Panc1 (cell line): ENCODE data around the gene METRN. TPM values are rescaled to one million over a fixed set of nuclear protein-coding genes. Genes with fewer than 3 reads are reported as not detected.

Experiments used
- ATAC-seq: fragments of 200-7000 bp; cut with Tn5 transposase; 2 replicates; pipeline ENCODE4 v1.9.1; 2020; ENCODE audit warnings: mild to moderate bottlenecking, moderate library complexity
- BruUV-seq: library from RNA; stranded (reverse); fragments of 400-500 nt; replicated peaks from 2 replicates; lab custom pipeline; 2021; lab: Mats Ljungman, UMichigan
- CTCF ChIA-PET: fragments of 300-600 bp; sonication (Branson Sonifier 250); formaldehyde crosslinking; loops from one replicate; lab custom pipeline; 2022; ENCODE audit warnings: antibody characterized with exemption; lab: Charles Lee
- POLR2A ChIA-PET: fragments of 300-600 bp; sonication (Branson Sonifier 250); formaldehyde crosslinking; loops from one replicate; lab custom pipeline; 2022; ENCODE audit warnings: antibody characterized with exemption; lab: Charles Lee
- DNase-seq: peaks from one replicate; pipeline ENCODE4 v3.0.0-alpha.2; 2010; ENCODE audit warnings: low read depth, low spot score
- H3K27ac ChIP-seq: 2 replicates; pipeline ENCODE4 v1.5.1; 2011; ENCODE audit warnings: mild to moderate bottlenecking, low read length, inconsistent platforms
- H3K27me3 ChIP-seq: fragments of 200-500 bp; sonication (Bioruptor generic); 2 replicates; pipeline ENCODE4 v1.6.0; 2014; ENCODE audit warnings: low read length, inconsistent platforms; ENCODE audit not compliant: control insufficient read depth, insufficient read depth
- H3K36me3 ChIP-seq: fragments of 200-500 bp; sonication (Bioruptor generic); 2 replicates; pipeline ENCODE4 v1.5.1; 2014; ENCODE audit warnings: inconsistent platforms, mild to moderate bottlenecking, low read length, moderate library complexity; ENCODE audit not compliant: control insufficient read depth, insufficient read depth
- H3K4me1 ChIP-seq: 2 replicates; pipeline ENCODE4 v1.5.1; 2011; ENCODE audit warnings: inconsistent platforms, mild to moderate bottlenecking, low read length, moderate library complexity; ENCODE audit not compliant: control insufficient read depth, insufficient read depth
- H3K4me3 ChIP-seq, 2 experiments: 2 replicates each; pipeline ENCODE4 v1.5.1; 2011 to 2012; ENCODE audit warnings: low read depth in 2 of 2, low read length in 2 of 2, mild to moderate bottlenecking in 2 of 2, inconsistent platforms in 1 of 2, moderate library complexity in 1 of 2
- H3K9me3 ChIP-seq: fragments of 200-500 bp; sonication (Bioruptor generic); 2 replicates; pipeline ENCODE4 v1.5.1; 2014; ENCODE audit warnings: low read depth, mild to moderate bottlenecking, inconsistent platforms, low read length, moderate library complexity; ENCODE audit not compliant: control insufficient read depth, insufficient read depth
- CTCF ChIP-seq: fragments of 450-650 bp; IDR thresholded peaks from 2 replicates; pipeline ENCODE4 v1.5.1; 2017; ENCODE audit warnings: mild to moderate bottlenecking
- POLR2AphosphoS5 ChIP-seq: IDR thresholded peaks from 2 replicates; pipeline ENCODE4 v1.6.1; 2012; ENCODE audit warnings: mild to moderate bottlenecking, low read depth, low read length, moderate library complexity
- REST ChIP-seq, 2 experiments: IDR thresholded peaks; 2 replicates each; pipeline ENCODE4 v1.6.1; 2011 to 2012; ENCODE audit warnings: low read depth in 2 of 2, control low read depth in 1 of 2, low read length in 1 of 2, mild to moderate bottlenecking in 1 of 2, moderate library complexity in 1 of 2; ENCODE audit not compliant: insufficient read depth in 1 of 2
- SIN3A ChIP-seq: IDR thresholded peaks from 2 replicates; pipeline ENCODE4 v1.6.1; 2012; ENCODE audit warnings: low read depth, mild to moderate bottlenecking, low read length, moderate library complexity, borderline replicate concordance; ENCODE audit not compliant: insufficient read depth
- TCF7L2 ChIP-seq: IDR thresholded peaks from 2 replicates; pipeline ENCODE4 v1.6.1; 2011; ENCODE audit warnings: mild to moderate bottlenecking, low read depth, low read length, inconsistent platforms
- in situ Hi-C: cut with HindIII; loops from 2 replicates; pipeline ENCODE4 v1.10.0; 2016; ENCODE audit warnings: low sequenced_read_pairs, low pct_unique_long_range_greater_than_20kb
- intact Hi-C: fragments of 100-400 bp; cut with micrococcal nuclease; formaldehyde crosslinking; loops from one replicate; pipeline ENCODE4 v1.10.0; 2022; ENCODE audit not compliant: unreplicated experiment
- total RNA-seq: library from RNA; stranded (reverse); gene quantifications from one replicate; pipeline ENCODE4 v1.2.1, GENCODE V29; 2021; ENCODE audit not compliant: unreplicated experiment

Gene METRN
- total RNA-seq, 1 experiment from 2014 or later: 407 TPM

- Histone ChIP-seq H3K9me3 (no peaks in the 10 kb centered on the region), H3K4me1 (no peaks in the 10 kb centered on the region; the same call in 1 of the 2 replicates), H3K27me3 (no peaks in the 10 kb centered on the region), H3K27ac (no peak overlapping the region), H3K36me3 (peaks cover 2% of the 10 kb centered on the region), H3K4me3 (no peak overlapping the region)
- ATAC-seq (no peak), DNase-seq (no peak)
- in situ Hi-C loops (no loop called here), intact Hi-C loops (no loop called here)
- BruUV-seq: no TSS peak
- no peak for TF ChIP-seq REST (IDR thresholded peaks at IDR 0.05; ENCODE audit: insufficient read depth in 1 of 2, low read depth in 2 of 2, low read length in 1 of 2)
- no peak for TF ChIP-seq TCF7L2
- TF ChIP-seq CTCF: no peak
- no peak for TF ChIP-seq SIN3A
- no peak for TF ChIP-seq POLR2AphosphoS5
- ChIA-PET CTCF (interaction anchor here (0.5 to 1.3 kb wide), 4 partner anchors 20 to 449 kb away, joined by 3 to 8 read pairs (median 6); no protein-coding TSS in a partner anchor), POLR2A (no interaction called here)
Measured at GRCh38 chr16:732332-732731, 17.4 kb downstream of the METRN start.

GRCh38 chr16:732936-733335 is 18.0 kb downstream of the METRN start:
- DNase-seq (no peak), ATAC-seq (no peak)
- POLR2A ChIA-PET: no interaction called here
- H3K27me3 ChIP-seq: no peaks in the 10 kb centered on the region
- CTCF ChIA-PET: interaction anchor here (0.5 to 1.3 kb wide), 3 partner anchors 21 to 76 kb away, joined by 4 to 8 read pairs (median 7); no protein-coding TSS in a partner anchor
- H3K4me1 ChIP-seq: no peaks in the 10 kb centered on the region; the same call in 1 of the 2 replicates
- no peak overlapping the region for H3K4me3 ChIP-seq
- BruUV-seq: no TSS peak
- peaks cover 2% of the 10 kb centered on the region for H3K36me3 ChIP-seq
- no peak for TF ChIP-seq CTCF
- TF ChIP-seq REST (IDR thresholded peaks at IDR 0.05; ENCODE audit: insufficient read depth in 1 of 2, low read depth in 2 of 2, low read length in 1 of 2): no peak
- no peak for TF ChIP-seq SIN3A
- TF ChIP-seq TCF7L2: no peak
- no peak for TF ChIP-seq POLR2AphosphoS5
- no peak overlapping the region for H3K27ac ChIP-seq
- in situ Hi-C loops (no loop called here), intact Hi-C loops (no loop called here)
- no peaks in the 10 kb centered on the region for H3K9me3 ChIP-seq
